ENCODE data around the gene NCR3LG1. TPM values are rescaled to one million over a fixed set of nuclear protein-coding genes. Genes with fewer than 3 reads are reported as not detected.

NCR3LG1 gene
- total RNA-seq, 1 experiment from 2014 or later, result 1.4 TPM

- Histone ChIP-seq H2BK120ac (ENCODE audit: low read depth, low read length, poor library complexity, severe bottlenecking) (no peak overlapping the region), H3K9ac (ENCODE audit: extremely low read depth, insufficient read length, low read length) (no peak overlapping the region), H3T11ph (ENCODE audit: low read length) (no peak overlapping the region), H3K4ac (ENCODE audit: low read depth, low read length) (no peak overlapping the region), H4K8ac (replicated peaks; ENCODE audit: insufficient read length, low read depth, low read length) (no peak overlapping the region), H2BK15ac (ENCODE audit: low read depth, low read length) (no peak overlapping the region), H3K23ac (ENCODE audit: insufficient read length, low read depth, low read length) (no peak overlapping the region), H2BK12ac (ENCODE audit: insufficient read length, low read depth, low read length) (no peak overlapping the region), H4K20me1 (ENCODE audit: control insufficient read depth, insufficient read depth, insufficient read length) (peaks cover 3% of the 10 kb centered on the region), H2AFZ (ENCODE audit: low read length) (no peak overlapping the region), H3K14ac (ENCODE audit: insufficient read depth, low read length) (no peak overlapping the region), H2BK5ac (ENCODE audit: insufficient read length, low read length) (no peak overlapping the region), H4K5ac (ENCODE audit: insufficient read length, low read depth, low read length) (no peak overlapping the region), H3K18ac (ENCODE audit: insufficient read length, low read depth, low read length) (no peak overlapping the region), H3K4me2 (ENCODE audit: insufficient read depth, insufficient read length, low read length) (no peak overlapping the region), H3K79me2 (ENCODE audit: insufficient read depth, low read length) (no peaks in the 10 kb centered on the region), H3K4me1 (ENCODE audit: insufficient read depth, low read length) (no peaks in the 10 kb centered on the region), H3K79me1 (ENCODE audit: insufficient read depth, low read depth, low read length, poor library complexity, severe bottlenecking) (no peaks in the 10 kb centered on the region), H3K27ac (ENCODE audit: insufficient read length, low read depth, low read length) (no peak overlapping the region), H2AK5ac (ENCODE audit: insufficient read length, low read length) (no peak overlapping the region), H3K9me3 (ENCODE audit: control insufficient read depth, low read depth, low read length) (peaks cover 19% of the 10 kb centered on the region), H4K91ac (ENCODE audit: insufficient read length, low read depth, low read length) (no peak overlapping the region), H3K56ac (ENCODE audit: insufficient read length, low read depth, low read length) (no peak overlapping the region), H3K23me2 (ENCODE audit: insufficient read length, low read depth, low read length, poor library complexity, severe bottlenecking) (no peaks in the 10 kb centered on the region), H2BK20ac (ENCODE audit: low read depth, low read length, poor library complexity, severe bottlenecking) (no peak overlapping the region), H3K27me3 (ENCODE audit: insufficient read depth, low read length) (no peaks in the 10 kb centered on the region)
- DNase-seq, result no peak
- no CpG with 5 or more reads among the region's 8 CpGs for WGBS (ENCODE audit: extremely low coverage, insufficient read length, low lambda C conversion rate)
- Mint-ChIP-seq H3K4me1 (peaks cover 3 to 8% of the 10 kb centered on the region in 2 experiments; a peak in 3 of 4 replicates), H3K4me3 (no peak overlapping the region), H3K27ac (no peak overlapping the region), H3K9me3 (peaks cover 13 to 18% of the 10 kb centered on the region in 2 experiments; a peak in 4 of 5 replicates), H3K36me3 (ENCODE audit: insufficient read depth in 1 of 3, low read depth in 3 of 3) (peaks cover 8 to 15% (median 12%) of the 10 kb centered on the region in 3 experiments), H3K27me3 (ENCODE audit: low read depth) (peaks cover 3% of the 10 kb centered on the region)
- TF ChIP-seq, protein P1, sequence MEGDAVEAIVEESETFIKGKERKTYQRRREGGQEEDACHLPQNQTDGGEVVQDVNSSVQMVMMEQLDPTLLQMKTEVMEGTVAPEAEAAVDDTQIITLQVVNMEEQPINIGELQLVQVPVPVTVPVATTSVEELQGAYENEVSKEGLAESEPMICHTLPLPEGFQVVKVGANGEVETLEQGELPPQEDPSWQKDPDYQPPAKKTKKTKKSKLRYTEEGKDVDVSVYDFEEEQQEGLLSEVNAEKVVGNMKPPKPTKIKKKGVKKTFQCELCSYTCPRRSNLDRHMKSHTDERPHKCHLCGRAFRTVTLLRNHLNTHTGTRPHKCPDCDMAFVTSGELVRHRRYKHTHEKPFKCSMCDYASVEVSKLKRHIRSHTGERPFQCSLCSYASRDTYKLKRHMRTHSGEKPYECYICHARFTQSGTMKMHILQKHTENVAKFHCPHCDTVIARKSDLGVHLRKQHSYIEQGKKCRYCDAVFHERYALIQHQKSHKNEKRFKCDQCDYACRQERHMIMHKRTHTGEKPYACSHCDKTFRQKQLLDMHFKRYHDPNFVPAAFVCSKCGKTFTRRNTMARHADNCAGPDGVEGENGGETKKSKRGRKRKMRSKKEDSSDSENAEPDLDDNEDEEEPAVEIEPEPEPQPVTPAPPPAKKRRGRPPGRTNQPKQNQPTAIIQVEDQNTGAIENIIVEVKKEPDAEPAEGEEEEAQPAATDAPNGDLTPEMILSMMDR (conservative IDR thresholded peaks at IDR 0.05), result no peak
Observed at GRCh38 chr11:17382046-17382728, 30.6 kb downstream of the NCR3LG1 start.
